ENCODE results near the gene NALCN.

- TF ChIP-seq POLR2AphosphoS5 (IDR thresholded peaks at IDR 0.05) (no peak), CTCF (IDR thresholded peaks at IDR 0.05) (no peak)
Measured at GRCh38 chr13:101139081-101139480, 277.2 kb downstream of the NALCN start.
